Activated T-helper 1 cell treated with anti-CD3 and anti-CD28 coated beads, Interleukin-12 subunit alpha, Interleukin-12 subunit beta, Interleukin-2, Interleukin-4 antibody, amounts not matched to agents 30 ng/mL and 10 ng/mL and 1 ng/mL, durations not matched to agents 14 hours and 24 hours and 36 hours (primary cell): ENCODE measurements around the gene HCN2. TPM values are rescaled to one million over a fixed set of nuclear protein-coding genes. Genes with fewer than 3 reads are reported as not detected.
"Not testable (repeated sequence)": the region's sequence is repeated elsewhere in the genome, so short reads cannot be mapped to it uniquely, and the experiment has no call there.

Source experiments
- DNase-seq: peaks from one replicate; pipeline ENCODE4 v3.0.0; 2021; ENCODE audit warnings: low spot score
- H3K27ac Mint-ChIP-seq: one replicate; pipeline ENCODE4 v1.8.0; 2021; ENCODE audit warnings: mild to moderate bottlenecking, mixed read lengths
- H3K27me3 Mint-ChIP-seq: one replicate; pipeline ENCODE4 v1.8.0; 2022; ENCODE audit warnings: mild to moderate bottlenecking, moderate library complexity, mixed read lengths; ENCODE audit not compliant: insufficient read depth
- H3K36me3 Mint-ChIP-seq: one replicate; pipeline ENCODE4 v1.8.0; 2021; ENCODE audit warnings: low read depth, mixed read lengths
- H3K4me1 Mint-ChIP-seq: one replicate; pipeline ENCODE4 v1.8.0; 2021; ENCODE audit warnings: low read depth, mixed read lengths
- H3K4me3 Mint-ChIP-seq: one replicate; pipeline ENCODE4 v1.8.0; 2021; ENCODE audit warnings: mild to moderate bottlenecking, moderate library complexity, mixed read lengths
- H3K9me3 Mint-ChIP-seq: one replicate; pipeline ENCODE4 v1.8.0; 2021; ENCODE audit warnings: mixed read lengths
- intact Hi-C: fragments of 100-400 bp; cut with micrococcal nuclease; formaldehyde crosslinking; loops from one replicate; pipeline ENCODE4 v1.15.1; 2024
- total RNA-seq: library from RNA; stranded (reverse); gene quantifications from 2 replicates; pipeline ENCODE4 v1.2.3, GENCODE V29; 2022

The HCN2 gene
- total RNA-seq, 1 donor from 2014 or later = 1.1 TPM

DNA sequence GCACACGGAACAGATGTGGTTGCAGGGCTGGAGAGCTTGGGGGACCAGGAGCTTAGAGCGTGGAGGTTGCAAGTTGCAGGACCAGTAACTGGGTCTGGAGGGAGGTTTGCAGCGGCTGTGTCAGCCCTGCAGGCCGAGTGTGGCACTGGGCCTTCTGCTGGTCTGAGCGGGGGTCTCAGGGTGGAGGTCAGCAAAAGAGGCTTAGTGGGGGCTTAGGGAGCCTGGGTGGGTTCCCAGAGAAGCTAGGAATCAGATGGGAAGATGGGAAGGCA, 5.8 kb upstream of the HCN2 start:
- intact Hi-C loops = no loop called here
- H3K27me3 Mint-ChIP-seq = peaks cover 5% of the 10 kb centered on the region
- no peak for DNase-seq

GRCh38 chr19:584240-585001, 5.3 kb upstream of the HCN2 start:
- Mint-ChIP-seq H3K27ac (no peak overlapping the region), H3K27me3 (peaks cover 8% of the 10 kb centered on the region), H3K36me3 (peaks cover 2% of the 10 kb centered on the region), H3K4me3 (no peak overlapping the region), H3K9me3 (no peaks in the 10 kb centered on the region), H3K4me1 (no peaks in the 10 kb centered on the region)
- peak; percentile 44 for DNase-seq
- intact Hi-C loops = loop anchor here (5.0 kb wide), 2 partner anchors 48 to 148 kb away; partner anchors contain the start of gene POLRMT

More for the DNA sequence above, 5.8 kb upstream of the HCN2 start:
- no peak overlapping the region for H3K27ac Mint-ChIP-seq
- H3K4me1 Mint-ChIP-seq = no peaks in the 10 kb centered on the region
- H3K9me3 Mint-ChIP-seq = no peaks in the 10 kb centered on the region
- H3K36me3 Mint-ChIP-seq = peaks cover 2% of the 10 kb centered on the region
- H3K4me3 Mint-ChIP-seq = no peak overlapping the region

DNA sequence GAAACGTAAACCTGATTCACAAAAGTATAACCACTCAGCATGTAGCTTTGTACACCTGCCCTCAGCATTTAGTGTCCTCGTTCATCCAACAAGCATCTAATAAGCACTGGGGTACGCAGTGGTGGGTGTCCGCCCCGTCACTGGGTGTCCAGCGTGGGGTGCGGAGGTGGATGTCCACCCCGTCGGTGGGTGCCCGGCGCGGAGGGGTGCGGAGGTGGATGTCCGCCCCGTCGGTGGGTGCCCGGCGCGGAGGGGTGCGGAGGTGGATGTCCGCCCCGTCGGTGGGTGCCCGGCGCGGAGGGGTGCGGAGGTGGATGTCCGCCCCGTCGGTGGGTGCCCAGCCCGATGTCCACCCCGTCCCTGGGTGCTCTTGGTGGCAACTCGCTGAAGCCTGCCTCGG, 4.5 kb upstream of the HCN2 start:
- intact Hi-C loops = loop anchor here (5.0 kb wide), 2 partner anchors 47 to 147 kb away; partner anchors contain the start of gene POLRMT
- not testable (repeated sequence) for H3K4me1 Mint-ChIP-seq, H3K9me3 Mint-ChIP-seq, H3K4me3 Mint-ChIP-seq, H3K27ac Mint-ChIP-seq, DNase-seq, H3K27me3 Mint-ChIP-seq, H3K36me3 Mint-ChIP-seq

DNA sequence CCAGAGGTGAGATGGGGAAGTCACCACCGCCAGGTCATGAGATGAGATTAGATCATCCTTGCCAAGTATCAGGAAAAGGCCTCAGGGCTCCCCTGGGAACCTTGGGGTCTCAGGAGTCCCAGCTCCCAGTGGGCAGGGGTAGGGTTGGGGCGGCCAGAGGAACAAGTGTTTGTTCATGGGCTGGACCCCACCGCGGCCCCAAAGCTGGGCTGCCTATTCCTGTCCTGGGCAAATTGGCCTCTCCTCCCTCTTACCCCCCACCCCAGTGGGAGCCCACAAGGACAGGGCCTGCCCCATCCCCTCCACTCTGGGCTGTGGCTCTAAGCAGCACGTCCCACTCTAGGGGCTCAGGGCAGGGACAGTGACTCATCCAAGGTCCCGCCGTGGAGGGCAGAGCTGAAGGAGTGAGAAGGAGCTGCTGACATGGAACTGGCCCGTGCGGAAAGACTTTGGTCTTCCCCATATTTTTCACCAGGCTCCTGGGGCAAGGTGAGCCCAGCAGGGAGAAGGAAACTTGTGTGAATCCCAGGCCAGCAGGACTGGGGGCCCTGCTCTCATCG, 4.0 kb upstream of the HCN2 start:
- H3K27ac Mint-ChIP-seq = no peak overlapping the region
- DNase-seq = no peak
- intact Hi-C loops = loop anchor here (5.0 kb wide), 2 partner anchors 47 to 147 kb away; partner anchors contain the start of gene POLRMT
- H3K9me3 Mint-ChIP-seq = no peaks in the 10 kb centered on the region
- H3K27me3 Mint-ChIP-seq = peaks cover 10% of the 10 kb centered on the region
- peaks cover 2% of the 10 kb centered on the region for H3K36me3 Mint-ChIP-seq
- H3K4me1 Mint-ChIP-seq = no peaks in the 10 kb centered on the region
- H3K4me3 Mint-ChIP-seq = no peak overlapping the region

- intact Hi-C loops = loop anchor here (5.0 kb wide), 2 partner anchors 44 to 144 kb away; partner anchors contain the start of gene POLRMT
- peaks cover 15% of the 10 kb centered on the region for H3K27me3 Mint-ChIP-seq
- no peak overlapping the region for H3K4me3 Mint-ChIP-seq
- no peak overlapping the region for H3K27ac Mint-ChIP-seq
- peak; percentile 38 for DNase-seq
- H3K9me3 Mint-ChIP-seq = no peaks in the 10 kb centered on the region
- H3K4me1 Mint-ChIP-seq = no peaks in the 10 kb centered on the region
- H3K36me3 Mint-ChIP-seq = peaks cover 2% of the 10 kb centered on the region
These were observed 1.5 kb upstream of the HCN2 start for GRCh38 chr19:588093-588740.

GRCh38 chr19:588741-589692, 664 bp upstream of the HCN2 start:
- no peak for DNase-seq
- Mint-ChIP-seq H3K27me3 (peaks cover 19% of the 10 kb centered on the region), H3K36me3 (no peaks in the 10 kb centered on the region), H3K4me3 (peak overlapping the region; percentile 51), H3K27ac (no peak overlapping the region), H3K4me1 (no peaks in the 10 kb centered on the region), H3K9me3 (no peaks in the 10 kb centered on the region)
- intact Hi-C loops = loop anchor here (5.0 kb wide), 2 partner anchors 43 to 143 kb away; partner anchors contain the start of gene POLRMT

DNA sequence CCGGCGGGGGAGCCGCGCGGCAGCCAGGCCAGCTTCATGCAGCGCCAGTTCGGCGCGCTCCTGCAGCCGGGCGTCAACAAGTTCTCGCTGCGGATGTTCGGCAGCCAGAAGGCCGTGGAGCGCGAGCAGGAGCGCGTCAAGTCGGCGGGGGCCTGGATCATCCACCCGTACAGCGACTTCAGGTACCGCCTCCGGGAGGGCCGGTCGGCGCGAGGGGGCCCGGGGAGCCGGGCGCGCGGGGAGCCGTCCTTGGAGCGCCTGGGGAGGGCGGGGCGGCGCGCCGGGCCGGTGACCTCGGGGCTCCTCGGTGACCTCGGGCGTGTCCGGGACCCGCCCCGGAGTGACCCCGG, 690 bp downstream of the HCN2 start:
- Mint-ChIP-seq H3K9me3 (no peaks in the 10 kb centered on the region), H3K27ac (no peak overlapping the region), H3K4me3 (peak overlapping the region; percentile 26), H3K4me1 (no peaks in the 10 kb centered on the region), H3K36me3 (no peaks in the 10 kb centered on the region), H3K27me3 (peaks cover 19% of the 10 kb centered on the region)
- DNase-seq = no peak
- intact Hi-C loops = no loop called here

DNA sequence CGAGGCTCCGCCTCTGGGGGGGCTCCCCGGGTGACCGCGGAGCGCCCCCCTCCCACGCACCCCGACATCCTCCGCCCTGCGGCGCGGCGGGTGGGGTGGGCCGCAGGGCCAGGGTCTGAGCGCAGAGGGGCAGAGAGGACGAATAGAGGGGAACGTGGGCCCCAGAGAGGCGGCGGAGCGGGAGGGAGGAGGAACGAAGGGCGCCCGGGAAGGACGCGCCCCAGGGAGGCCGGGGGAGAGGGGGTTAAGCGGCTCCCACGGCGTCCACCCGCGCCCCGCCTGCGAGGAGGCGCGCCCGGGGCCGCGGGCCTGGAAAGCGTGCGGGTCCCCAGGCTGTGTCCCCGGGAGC, 1.0 kb downstream of the HCN2 start:
- Mint-ChIP-seq H3K9me3 (no peaks in the 10 kb centered on the region), H3K4me1 (no peaks in the 10 kb centered on the region), H3K36me3 (no peaks in the 10 kb centered on the region), H3K4me3 (no peak overlapping the region), H3K27me3 (peaks cover 19% of the 10 kb centered on the region), H3K27ac (no peak overlapping the region)
- intact Hi-C loops = no loop called here
- no peak for DNase-seq

- Mint-ChIP-seq H3K27ac (no peak overlapping the region), H3K27me3 (peaks cover 18% of the 10 kb centered on the region), H3K4me3 (peak overlapping the region; percentile 37), H3K4me1 (no peaks in the 10 kb centered on the region), H3K9me3 (no peaks in the 10 kb centered on the region), H3K36me3 (no peaks in the 10 kb centered on the region)
- no peak for DNase-seq
- intact Hi-C loops = no loop called here
These were observed 1.6 kb downstream of the HCN2 start for GRCh38 chr19:591099-591958.

DNA sequence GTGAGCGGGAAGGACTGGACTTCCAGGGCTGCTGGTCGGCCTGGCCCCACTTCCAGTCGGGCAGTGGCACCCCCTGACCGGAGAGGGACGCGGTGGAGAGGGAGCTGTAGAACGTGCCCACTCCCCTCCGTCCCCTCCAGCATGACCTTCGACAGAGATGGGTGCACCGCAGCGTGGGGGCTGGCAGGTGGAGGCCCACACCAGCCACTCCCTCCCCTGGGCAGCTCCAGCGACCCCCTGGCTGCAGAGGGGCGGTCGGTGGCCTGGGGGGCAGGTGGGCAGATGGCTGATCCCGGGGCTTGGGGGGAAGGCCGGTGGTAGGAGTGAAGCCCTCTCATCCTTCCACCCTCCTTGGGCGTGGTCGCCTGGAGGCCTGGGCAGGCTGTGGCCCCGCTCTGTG, 2.4 kb downstream of the HCN2 start:
- Mint-ChIP-seq H3K4me3 (no peak overlapping the region), H3K27ac (no peak overlapping the region), H3K4me1 (no peaks in the 10 kb centered on the region), H3K27me3 (peaks cover 17% of the 10 kb centered on the region), H3K36me3 (no peaks in the 10 kb centered on the region), H3K9me3 (no peaks in the 10 kb centered on the region)
- intact Hi-C loops = no loop called here
- DNase-seq = no peak

DNA sequence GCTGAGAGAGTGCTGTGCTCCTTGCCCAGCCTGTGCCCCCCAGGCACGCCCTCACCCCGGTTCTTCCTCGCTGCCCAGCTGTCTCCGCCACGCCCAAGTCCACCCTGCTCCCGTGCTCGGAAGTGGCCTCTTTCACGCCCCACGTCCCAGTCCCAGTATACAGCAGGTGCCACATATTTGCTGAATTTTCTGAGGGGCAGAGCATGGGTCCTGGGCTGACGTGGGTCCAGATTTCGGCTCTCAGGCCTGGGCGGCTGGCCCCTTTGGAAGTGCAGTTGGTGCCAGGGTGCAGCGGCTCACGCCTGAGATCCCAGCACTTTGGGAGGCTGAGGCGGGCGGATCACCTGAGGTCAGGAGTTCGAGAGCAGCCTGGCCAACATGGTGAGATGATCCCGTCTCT, 3.4 kb downstream of the HCN2 start:
- H3K9me3 Mint-ChIP-seq = no peaks in the 10 kb centered on the region
- H3K27ac Mint-ChIP-seq = no peak overlapping the region

GRCh38 chr19:593505-593904, 3.8 kb downstream of the HCN2 start:
- no peak overlapping the region for H3K27ac Mint-ChIP-seq
- H3K4me1 Mint-ChIP-seq = no peaks in the 10 kb centered on the region
- H3K36me3 Mint-ChIP-seq = no peaks in the 10 kb centered on the region
- peaks cover 15% of the 10 kb centered on the region for H3K27me3 Mint-ChIP-seq
- intact Hi-C loops = no loop called here
- no peaks in the 10 kb centered on the region for H3K9me3 Mint-ChIP-seq
- H3K4me3 Mint-ChIP-seq = peak overlapping the region; percentile 7
- no peak for DNase-seq

More for the DNA sequence above, 3.4 kb downstream of the HCN2 start:
- intact Hi-C loops = no loop called here
- no peak overlapping the region for H3K4me3 Mint-ChIP-seq
- no peaks in the 10 kb centered on the region for H3K36me3 Mint-ChIP-seq
- no peaks in the 10 kb centered on the region for H3K4me1 Mint-ChIP-seq
- H3K27me3 Mint-ChIP-seq = peaks cover 15% of the 10 kb centered on the region
- no peak for DNase-seq
